ENCODE results near the gene KCNJ9.
A peak's percentile ranks its signal among the peaks of the same experiment; 100 is the strongest.

KCNJ9 gene

GRCh38 chr1:160089883-160090282 is 8.5 kb downstream of the KCNJ9 start:
- H3K4me3 Mint-ChIP-seq: no peak overlapping the region
- peaks cover 10% of the 10 kb centered on the region for H3K4me1 Mint-ChIP-seq
- no peak for DNase-seq (ENCODE audit: low spot score in 2 of 2)
- no peaks in the 10 kb centered on the region for H3K27me3 Mint-ChIP-seq
- peaks cover 32% of the 10 kb centered on the region for H3K36me3 Mint-ChIP-seq
- no peaks in the 10 kb centered on the region for H3K9me3 Mint-ChIP-seq
- no peak for ATAC-seq (ENCODE audit: low read depth)
- no peak overlapping the region for H3K27ac Mint-ChIP-seq

GRCh38 chr1:160090760-160091159 is 9.4 kb downstream of the KCNJ9 start:
- H3K27ac Mint-ChIP-seq: no peak overlapping the region
- DNase-seq (ENCODE audit: low spot score in 2 of 2) (no peak), ATAC-seq (ENCODE audit: low read depth) (no peak)
- no peak overlapping the region for H3K4me3 Mint-ChIP-seq
- no peaks in the 10 kb centered on the region for H3K9me3 Mint-ChIP-seq
- H3K36me3 Mint-ChIP-seq: peaks cover 32% of the 10 kb centered on the region
- no peaks in the 10 kb centered on the region for H3K27me3 Mint-ChIP-seq
- H3K4me1 Mint-ChIP-seq: peaks cover 7% of the 10 kb centered on the region

GRCh38 chr1:160091666-160092223 is 10.4 kb downstream of the KCNJ9 start:
- no peak overlapping the region for H3K27ac Mint-ChIP-seq
- peaks cover 11% of the 10 kb centered on the region for H3K4me1 Mint-ChIP-seq
- DNase-seq (ENCODE audit: low spot score in 2 of 2): no peak
- H3K36me3 Mint-ChIP-seq: peaks cover 29% of the 10 kb centered on the region
- ATAC-seq (ENCODE audit: low read depth): no peak
- H3K9me3 Mint-ChIP-seq: no peaks in the 10 kb centered on the region
- no peaks in the 10 kb centered on the region for H3K27me3 Mint-ChIP-seq
- H3K4me3 Mint-ChIP-seq: no peak overlapping the region

- H3K27ac Mint-ChIP-seq: no peak overlapping the region
- no peaks in the 10 kb centered on the region for H3K27me3 Mint-ChIP-seq
- ATAC-seq (ENCODE audit: low read depth) (no peak), DNase-seq (ENCODE audit: low spot score in 2 of 2) (no peak)
- H3K36me3 Mint-ChIP-seq: peaks cover 25% of the 10 kb centered on the region
- no peak overlapping the region for H3K4me3 Mint-ChIP-seq
- no peaks in the 10 kb centered on the region for H3K9me3 Mint-ChIP-seq
- peaks cover 16% of the 10 kb centered on the region for H3K4me1 Mint-ChIP-seq
Measured at GRCh38 chr1:160092366-160093068, 11.2 kb downstream of the KCNJ9 start.

GRCh38 chr1:160093069-160093395 is 11.7 kb downstream of the KCNJ9 start:
- ATAC-seq (ENCODE audit: low read depth) (no peak), DNase-seq (ENCODE audit: low spot score in 2 of 2) (no peak)
- Mint-ChIP-seq H3K27me3 (no peaks in the 10 kb centered on the region), H3K9me3 (no peaks in the 10 kb centered on the region), H3K27ac (no peak overlapping the region), H3K36me3 (peaks cover 22% of the 10 kb centered on the region), H3K4me1 (peaks cover 20% of the 10 kb centered on the region), H3K4me3 (no peak overlapping the region)

GRCh38 chr1:160093624-160094290 is 12.4 kb downstream of the KCNJ9 start:
- H3K4me1 Mint-ChIP-seq: peaks cover 20% of the 10 kb centered on the region

GRCh38 chr1:160094291-160094625 is 12.9 kb downstream of the KCNJ9 start:
- Mint-ChIP-seq H3K27me3 (no peaks in the 10 kb centered on the region), H3K4me1 (peaks cover 19% of the 10 kb centered on the region), H3K4me3 (no peak overlapping the region), H3K27ac (no peak overlapping the region), H3K36me3 (peaks cover 13% of the 10 kb centered on the region), H3K9me3 (no peaks in the 10 kb centered on the region)
- ATAC-seq (ENCODE audit: low read depth): no peak
- DNase-seq (ENCODE audit: low spot score in 2 of 2): no peak

More at GRCh38 chr1:160093624-160094290, 12.4 kb downstream of the KCNJ9 start:
- Mint-ChIP-seq H3K4me3 (no peak overlapping the region), H3K27ac (no peak overlapping the region), H3K27me3 (no peaks in the 10 kb centered on the region), H3K36me3 (peaks cover 17% of the 10 kb centered on the region), H3K9me3 (no peaks in the 10 kb centered on the region)
- no peak for DNase-seq (ENCODE audit: low spot score in 2 of 2)
- ATAC-seq (ENCODE audit: low read depth): no peak

- H3K36me3 Mint-ChIP-seq: peaks cover 11% of the 10 kb centered on the region
- H3K4me1 Mint-ChIP-seq: peaks cover 24% of the 10 kb centered on the region
- H3K4me3 Mint-ChIP-seq: no peak overlapping the region
- H3K27me3 Mint-ChIP-seq: no peaks in the 10 kb centered on the region
- no peak for DNase-seq (ENCODE audit: low spot score in 2 of 2)
- no peak for ATAC-seq (ENCODE audit: low read depth)
- H3K9me3 Mint-ChIP-seq: no peaks in the 10 kb centered on the region
- H3K27ac Mint-ChIP-seq: no peak overlapping the region
Measured at GRCh38 chr1:160094806-160095205, 13.5 kb downstream of the KCNJ9 start.

GRCh38 chr1:160095382-160096105 is 14.2 kb downstream of the KCNJ9 start:
- H3K9me3 Mint-ChIP-seq: no peaks in the 10 kb centered on the region
- no peak overlapping the region for H3K27ac Mint-ChIP-seq
- no peak for ATAC-seq (ENCODE audit: low read depth)
- peaks cover 11% of the 10 kb centered on the region for H3K36me3 Mint-ChIP-seq
- no peaks in the 10 kb centered on the region for H3K27me3 Mint-ChIP-seq
- H3K4me1 Mint-ChIP-seq: peaks cover 24% of the 10 kb centered on the region
- DNase-seq (ENCODE audit: low spot score in 2 of 2): no peak
- H3K4me3 Mint-ChIP-seq: no peak overlapping the region

- no peak overlapping the region for H3K27ac Mint-ChIP-seq
- H3K4me1 Mint-ChIP-seq: peaks cover 33% of the 10 kb centered on the region
- no peaks in the 10 kb centered on the region for H3K27me3 Mint-ChIP-seq
- ATAC-seq (ENCODE audit: low read depth) (no peak), DNase-seq (ENCODE audit: low spot score in 2 of 2) (no peak)
- H3K4me3 Mint-ChIP-seq: peak overlapping the region; percentile 27
- H3K9me3 Mint-ChIP-seq: no peaks in the 10 kb centered on the region
- H3K36me3 Mint-ChIP-seq: peaks cover 7% of the 10 kb centered on the region
Measured at GRCh38 chr1:160096274-160097116, 15.2 kb downstream of the KCNJ9 start.

- Mint-ChIP-seq H3K9me3 (no peaks in the 10 kb centered on the region), H3K4me1 (peaks cover 35% of the 10 kb centered on the region), H3K27ac (peak overlapping the region; percentile 91), H3K36me3 (peaks cover 4% of the 10 kb centered on the region), H3K4me3 (peak overlapping the region; percentile 92), H3K27me3 (no peaks in the 10 kb centered on the region)
- DNase-seq (ENCODE audit: low spot score in 2 of 2) (no peak), ATAC-seq (ENCODE audit: low read depth) (no peak)
Measured at GRCh38 chr1:160097151-160097910, 16.0 kb downstream of the KCNJ9 start.

- Mint-ChIP-seq H3K36me3 (peaks cover 1% of the 10 kb centered on the region), H3K9me3 (no peaks in the 10 kb centered on the region), H3K27me3 (no peaks in the 10 kb centered on the region), H3K4me3 (peak within 1 kb of the TSS; percentile 92), H3K4me1 (peaks cover 37% of the 10 kb centered on the region), H3K27ac (peak within 1 kb of the TSS; percentile 91)
- peak; percentile 61 for ATAC-seq (ENCODE audit: low read depth)
- peak; percentile 81 to 87 for DNase-seq (ENCODE audit: low spot score in 2 of 2)
Measured at GRCh38 chr1:160097911-160098851, 16.8 kb downstream of the KCNJ9 start, which contains the start of gene IGSF8. TSS of gene IGSF8 (minus strand) at chr1:160098619. CDS start at chr1:160098472, 147 bp downstream.
